ENCODE data around the gene LEUTX. TPM values are rescaled to one million over a fixed set of nuclear protein-coding genes. Genes with fewer than 3 reads are reported as not detected.

The LEUTX gene
- total RNA-seq, 2 experiments from 2014 or later = not detected

DNA sequence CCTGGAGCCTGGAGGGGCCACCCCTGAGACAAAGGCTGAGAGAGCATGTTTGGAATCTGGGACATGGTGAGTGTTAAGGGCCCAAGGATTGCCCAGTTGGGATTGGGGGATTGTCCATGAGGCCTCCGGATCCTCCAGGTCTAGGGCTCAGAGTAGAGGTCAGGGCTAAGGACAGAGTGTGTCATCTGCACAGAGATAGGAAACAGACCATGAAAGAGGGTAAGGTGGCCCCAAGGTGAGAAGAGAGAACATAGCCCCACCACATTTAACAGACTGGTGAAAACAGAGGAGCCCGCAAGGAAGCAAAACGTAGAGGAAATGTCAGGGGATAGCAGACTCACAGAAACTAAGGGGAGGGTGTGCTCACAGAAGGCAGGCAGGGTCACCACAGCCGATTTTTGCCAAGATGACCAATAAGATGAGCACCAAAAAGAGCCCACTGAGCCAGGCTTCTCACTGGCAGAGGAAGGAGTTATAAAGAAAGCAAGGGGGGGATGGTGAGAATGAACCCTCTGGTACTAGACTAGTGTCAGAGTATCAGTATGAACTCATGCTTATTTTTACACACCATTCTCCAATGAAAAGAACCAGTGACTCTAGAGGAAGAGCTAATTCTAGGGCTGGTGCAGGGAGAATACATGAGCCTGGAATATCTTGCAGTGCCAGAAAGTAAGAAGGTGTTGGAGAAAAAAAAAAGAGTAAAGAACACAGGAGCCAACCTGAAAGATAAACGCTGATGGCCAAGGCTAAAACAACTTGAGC, 37.8 kb downstream of the LEUTX start:
- Histone ChIP-seq H3K36me3 (ENCODE audit: insufficient read depth, low read length) (peaks cover 8% of the 10 kb centered on the region), H3K4me1 (ENCODE audit: insufficient read depth, low read length) (peaks cover 2% of the 10 kb centered on the region), H3K27me3 (ENCODE audit: control insufficient read depth in 1 of 2, insufficient read depth in 2 of 2, low read length in 2 of 2) (no peaks in the 10 kb centered on the region), H3K27ac (ENCODE audit: low read depth in 1 of 2, low read length in 2 of 2) (no peak overlapping the region), H3K4me3 (ENCODE audit: low read length) (no peak overlapping the region), H3K9me3 (ENCODE audit: control insufficient read depth in 1 of 2, insufficient read depth in 1 of 2, low read length in 2 of 2) (no peaks in the 10 kb centered on the region)
- intact Hi-C loops (cut with DNase I, micrococcal nuclease) = no loop called here
- H3K36me3 Mint-ChIP-seq (ENCODE audit: low read depth) = peaks cover 19% of the 10 kb centered on the region
- H3K27ac Mint-ChIP-seq = no peak overlapping the region
- CTCF ChIA-PET = no interaction called here
- no peak for DNase-seq
- H3K9me3 Mint-ChIP-seq = no peaks in the 10 kb centered on the region
- no peak for TF ChIP-seq CTCF (IDR thresholded peaks at IDR 0.05)
- H3K4me1 Mint-ChIP-seq (ENCODE audit: low read depth) = peaks cover 5% of the 10 kb centered on the region
- no peak overlapping the region for H3K4me3 Mint-ChIP-seq
- POLR2A ChIA-PET = no interaction called here
- ATAC-seq (ENCODE audit: poor library complexity) = no peak
- H3K27me3 Mint-ChIP-seq = no peaks in the 10 kb centered on the region

DNA sequence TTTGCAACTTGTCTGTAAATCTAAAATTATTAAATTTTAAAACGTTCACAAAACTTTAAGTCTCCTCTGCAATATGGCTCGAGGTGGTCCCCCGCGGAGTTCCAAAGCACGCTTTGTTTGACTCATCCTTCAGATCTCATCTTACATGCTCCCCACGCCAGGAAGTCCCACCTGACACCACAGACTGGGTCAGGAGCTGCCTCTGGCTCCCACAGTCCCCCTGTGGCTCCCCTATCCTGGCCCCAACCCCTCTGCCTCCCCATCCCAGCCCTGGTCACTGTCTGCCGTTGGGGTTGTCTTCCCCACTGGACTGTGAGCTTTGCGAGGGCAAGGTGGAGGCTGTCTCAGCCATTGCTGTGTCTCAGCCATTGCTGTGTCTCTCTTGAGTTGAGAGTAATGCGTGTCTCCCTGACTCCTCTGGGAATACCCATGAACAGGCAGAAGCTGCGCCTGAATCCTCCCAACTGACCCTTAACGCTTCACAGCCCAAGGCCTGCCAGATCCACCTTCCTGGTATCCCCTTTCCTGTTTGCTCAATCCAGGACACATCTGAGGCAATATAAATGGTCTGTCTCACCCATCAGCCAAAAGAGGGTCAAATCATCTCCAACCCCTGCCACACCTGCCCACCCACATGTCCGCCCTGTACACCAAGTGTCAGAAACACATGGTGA, 39.4 kb downstream of the LEUTX start:
- Histone ChIP-seq H3K9me3 (ENCODE audit: control insufficient read depth in 1 of 2, insufficient read depth in 1 of 2, low read length in 2 of 2) (no peaks in the 10 kb centered on the region), H3K27me3 (ENCODE audit: control insufficient read depth in 1 of 2, insufficient read depth in 2 of 2, low read length in 2 of 2) (no peaks in the 10 kb centered on the region), H3K27ac (ENCODE audit: low read depth in 1 of 2, low read length in 2 of 2) (no peak overlapping the region), H3K4me1 (ENCODE audit: insufficient read depth, low read length) (peaks cover 7% of the 10 kb centered on the region), H3K36me3 (ENCODE audit: insufficient read depth, low read length) (peaks cover 11% of the 10 kb centered on the region), H3K4me3 (ENCODE audit: low read length) (no peak overlapping the region)
- no peak overlapping the region for H3K27ac Mint-ChIP-seq
- peaks cover 19% of the 10 kb centered on the region for H3K36me3 Mint-ChIP-seq (ENCODE audit: low read depth)
- ChIA-PET POLR2A (interaction anchor here (1.1 kb wide), 1 partner anchor 16 kb away, joined by 4 read pairs; the partner anchor contains the start of gene DYRK1B), CTCF (interaction anchor here (1.3 kb wide), 1 partner anchor 26 kb away, joined by 3 read pairs; no protein-coding TSS in a partner anchor)
- intact Hi-C loops (cut with DNase I, micrococcal nuclease) = no loop called here
- no peaks in the 10 kb centered on the region for H3K27me3 Mint-ChIP-seq
- H3K4me1 Mint-ChIP-seq (ENCODE audit: low read depth) = peaks cover 5% of the 10 kb centered on the region
- peak in 1 of 14 experiments; percentile 23 for DNase-seq
- no peak overlapping the region for H3K4me3 Mint-ChIP-seq
- no peak for ATAC-seq (ENCODE audit: poor library complexity)
- no peaks in the 10 kb centered on the region for H3K9me3 Mint-ChIP-seq
- TF ChIP-seq CTCF (IDR thresholded peaks at IDR 0.05) = no peak

- Mint-ChIP-seq H3K36me3 (ENCODE audit: low read depth) (peaks cover 19% of the 10 kb centered on the region), H3K9me3 (no peaks in the 10 kb centered on the region), H3K27me3 (no peaks in the 10 kb centered on the region), H3K27ac (no peak overlapping the region), H3K4me3 (no peak overlapping the region), H3K4me1 (ENCODE audit: low read depth) (peaks cover 5% of the 10 kb centered on the region)
- no peaks in the 10 kb centered on the region for H3K9me3 ChIP-seq (ENCODE audit: control insufficient read depth in 1 of 2, insufficient read depth in 1 of 2, low read length in 2 of 2)
- peaks cover 11% of the 10 kb centered on the region for H3K36me3 ChIP-seq (ENCODE audit: insufficient read depth, low read length)
- intact Hi-C loops (cut with DNase I, micrococcal nuclease) = no loop called here
- no peak overlapping the region for H3K27ac ChIP-seq (ENCODE audit: low read depth in 1 of 2, low read length in 2 of 2)
- no peak for ATAC-seq (ENCODE audit: poor library complexity)
- DNase-seq = peak in 1 of 14 experiments; percentile 1
- H3K4me3 ChIP-seq (ENCODE audit: low read length) = no peak overlapping the region
- no peaks in the 10 kb centered on the region for H3K27me3 ChIP-seq (ENCODE audit: control insufficient read depth in 1 of 2, insufficient read depth in 2 of 2, low read length in 2 of 2)
- POLR2A ChIA-PET = interaction anchor here (1.1 kb wide), 1 partner anchor 15 kb away, joined by 4 read pairs; the partner anchor contains the start of gene DYRK1B
- TF ChIP-seq CTCF (IDR thresholded peaks at IDR 0.05) = no peak
- peaks cover 14% of the 10 kb centered on the region for H3K4me1 ChIP-seq (ENCODE audit: insufficient read depth, low read length)
- CTCF ChIA-PET = interaction anchor here (1.3 kb wide), 1 partner anchor 25 kb away, joined by 3 read pairs; no protein-coding TSS in a partner anchor
Measured at GRCh38 chr19:39818626-39819097, 40.0 kb downstream of the LEUTX start.

Data from CD4-positive, alpha-beta T cell (primary cell).